Trophoblast cell (in vitro differentiated cells and primary cell): ENCODE data around the gene CGNL1.

Experiments
- DNase-seq, 2 donors: peaks; one replicate each; pipeline ENCODE4 v3.0.0-alpha.2; 2016
- H2AFZ ChIP-seq: 2 replicates; pipeline ENCODE4 v1.6.1; 2013; ENCODE audit warnings: low read length, moderate library complexity, mild to moderate bottlenecking; ENCODE audit not compliant: insufficient read depth, poor library complexity
- H2AK5ac ChIP-seq: 2 replicates; pipeline ENCODE4 v1.6.1; 2013; ENCODE audit warnings: mild to moderate bottlenecking, low read length
- H2BK120ac ChIP-seq: 2 replicates; pipeline ENCODE4 v1.6.1; 2013; ENCODE audit warnings: low read length, mild to moderate bottlenecking, moderate library complexity; ENCODE audit not compliant: insufficient read depth, poor library complexity
- H2BK12ac ChIP-seq: 2 replicates; pipeline ENCODE4 v1.6.1; 2013; ENCODE audit warnings: mild to moderate bottlenecking, low read length, moderate library complexity
- H2BK5ac ChIP-seq: 2 replicates; pipeline ENCODE4 v1.6.1; 2013; ENCODE audit warnings: low read length, low read depth, moderate library complexity, mild to moderate bottlenecking; ENCODE audit not compliant: poor library complexity
- H3K14ac ChIP-seq: 2 replicates; pipeline ENCODE4 v1.6.1; 2013; ENCODE audit warnings: mild to moderate bottlenecking, low read length
- H3K18ac ChIP-seq: 2 replicates; pipeline ENCODE4 v1.6.1; 2013; ENCODE audit warnings: mild to moderate bottlenecking, low read length
- H3K23ac ChIP-seq: 2 replicates; pipeline ENCODE4 v1.6.1; 2013; ENCODE audit warnings: low read length
- H3K27ac ChIP-seq: 2 replicates; pipeline ENCODE4 v1.5.1; 2013; ENCODE audit warnings: low read depth, mild to moderate bottlenecking, inconsistent platforms, low read length, moderate library complexity
- H3K27me3 ChIP-seq: 2 replicates; pipeline ENCODE4 v1.6.1; 2013; ENCODE audit warnings: inconsistent platforms, mild to moderate bottlenecking, low read length, moderate library complexity; ENCODE audit not compliant: insufficient read depth
- H3K36me3 ChIP-seq, 2 experiments: 1 replicate in 1 of 2; 2 replicates in 1 of 2; pipeline ENCODE4 v1.6.1; 2013; ENCODE audit warnings: low read length in 2 of 2, mild to moderate bottlenecking in 2 of 2, moderate library complexity in 1 of 2; ENCODE audit not compliant: insufficient read depth in 2 of 2, control insufficient read depth in 1 of 2
- H3K4ac ChIP-seq: 2 replicates; pipeline ENCODE4 v1.6.1; 2013; ENCODE audit warnings: low read depth, mild to moderate bottlenecking, low read length, moderate library complexity
- H3K4me1 ChIP-seq, 2 experiments: 1 replicate in 1 of 2; 2 replicates in 1 of 2; pipeline ENCODE4 v1.6.1; 2013; ENCODE audit warnings: low read length in 2 of 2, mild to moderate bottlenecking in 2 of 2, moderate library complexity in 1 of 2; ENCODE audit not compliant: insufficient read depth in 2 of 2, control insufficient read depth in 1 of 2
- H3K4me2 ChIP-seq: 2 replicates; pipeline ENCODE4 v1.6.1; 2013; ENCODE audit warnings: inconsistent platforms, mild to moderate bottlenecking, low read length, moderate library complexity
- H3K4me3 ChIP-seq: 2 replicates; pipeline ENCODE4 v1.5.1; 2013; ENCODE audit warnings: mild to moderate bottlenecking, low read depth, low read length, inconsistent platforms
- H3K79me1 ChIP-seq: one replicate; pipeline ENCODE4 v1.6.1; 2013; ENCODE audit warnings: low read length
- H3K79me2 ChIP-seq: 2 replicates; pipeline ENCODE4 v1.6.1; 2013; ENCODE audit warnings: low read length, mild to moderate bottlenecking; ENCODE audit not compliant: control insufficient read depth, insufficient read depth, poor library complexity
- H3K9ac ChIP-seq: 2 replicates; pipeline ENCODE4 v1.6.1; 2013; ENCODE audit warnings: mild to moderate bottlenecking, low read length
- H3K9me3 ChIP-seq: 2 replicates; pipeline ENCODE4 v1.6.1; 2013; ENCODE audit warnings: low read depth, mild to moderate bottlenecking, control low read depth, inconsistent platforms, low read length; ENCODE audit not compliant: insufficient read depth
- H4K12ac ChIP-seq: 2 replicates; pipeline ENCODE4 v1.6.1; 2013; ENCODE audit warnings: low read depth, mild to moderate bottlenecking, low read length, moderate library complexity
- H4K8ac ChIP-seq: 2 replicates; pipeline ENCODE4 v1.6.1; 2013; ENCODE audit warnings: low read depth, mild to moderate bottlenecking, low read length, moderate library complexity
- H4K91ac ChIP-seq: one replicate; pipeline ENCODE4 v1.6.1; 2013; ENCODE audit warnings: low read depth, mild to moderate bottlenecking, low read length, moderate library complexity
- WGBS: extraction: QIAGEN DNeasy Blood & Tissue Kit; methylation state at CpG from one replicate; pipeline ENCODE4 v1.1.7; 2013; ENCODE audit warnings: missing lambda C conversion rate; ENCODE audit not compliant: insufficient read length, insufficient coverage; ENCODE audit errors: extremely low coverage; 5-methylcytosine and 5-hydroxymethylcytosine counted together

CGNL1 gene

DNA sequence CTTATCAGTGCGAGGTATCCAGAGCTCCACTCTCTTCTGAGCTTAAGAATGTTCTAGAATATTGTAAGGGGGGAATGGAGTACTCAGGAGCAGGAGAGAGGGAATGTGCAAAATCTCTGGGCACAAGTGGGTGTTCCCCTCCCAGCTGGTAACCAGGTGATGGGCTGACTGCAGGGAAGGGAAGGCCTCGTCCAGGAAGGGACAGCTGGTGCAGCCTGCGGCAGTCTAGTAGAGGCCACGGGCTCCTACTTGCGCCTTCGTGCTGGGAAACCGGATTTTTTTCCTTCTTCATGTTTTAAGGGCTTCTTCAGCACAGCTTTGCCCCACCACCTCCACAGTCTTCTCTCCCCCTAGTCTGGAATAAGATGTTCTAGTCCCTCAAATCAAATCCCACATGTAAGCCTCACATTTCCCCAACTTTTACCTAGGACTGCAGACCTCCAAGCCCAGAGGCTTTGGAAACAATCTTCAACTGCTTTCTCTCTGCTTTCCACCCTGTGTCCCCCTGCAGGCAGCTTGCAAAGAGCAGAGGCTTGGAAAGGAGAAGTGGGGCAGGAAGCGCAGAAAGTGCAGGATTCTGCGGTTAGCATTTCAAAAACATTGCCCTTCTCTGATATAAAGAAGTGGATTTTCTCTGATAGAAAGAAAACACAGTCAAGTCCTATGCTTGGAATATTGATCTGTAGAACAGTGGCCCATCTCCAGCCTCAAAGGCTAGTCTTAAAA lies 11.9 kb upstream of the CGNL1 start:
- H3K27ac ChIP-seq = no peak overlapping the region

DNA sequence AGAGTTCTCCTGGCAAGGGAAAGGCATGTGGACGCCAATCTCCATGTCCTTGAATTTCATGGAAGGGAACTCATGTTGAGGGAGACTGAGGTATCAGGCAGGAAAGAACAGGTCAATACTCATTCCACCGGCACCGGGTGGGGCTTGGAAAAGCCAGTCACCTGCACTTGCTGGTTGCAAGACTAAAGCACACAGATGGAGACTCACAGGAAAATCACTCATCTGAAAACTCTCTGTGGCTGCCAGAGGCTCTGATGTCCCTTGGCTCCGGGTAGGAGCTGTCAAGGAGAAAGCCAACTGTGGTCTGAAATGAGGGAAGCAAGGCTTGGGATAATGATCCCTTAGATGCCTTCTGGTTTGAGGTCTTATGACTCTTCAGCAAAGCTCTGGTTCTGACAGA lies 8.7 kb upstream of the CGNL1 start:
- no peak overlapping the region for H2BK5ac ChIP-seq
- H3K4ac ChIP-seq = no peak overlapping the region
- no peaks in the 10 kb centered on the region for H3K9me3 ChIP-seq
- H3K27me3 ChIP-seq = no peaks in the 10 kb centered on the region
- no peak overlapping the region for H3K23ac ChIP-seq
- no peak overlapping the region for H3K18ac ChIP-seq
- no peak overlapping the region for H4K8ac ChIP-seq
- peaks cover 2% of the 10 kb centered on the region for H3K79me1 ChIP-seq
- H2AK5ac ChIP-seq = no peak overlapping the region
- no peak overlapping the region for H4K12ac ChIP-seq
- no peak overlapping the region for H2AFZ ChIP-seq
- H3K4me2 ChIP-seq = no peak overlapping the region
- WGBS = no CpG with 5 or more reads among the region's 4 CpGs
- H3K36me3 ChIP-seq = no peaks in the 10 kb centered on the region
- H3K4me3 ChIP-seq = no peak overlapping the region
- peak in 1 of 2 donors; percentile 8 for DNase-seq
- H3K9ac ChIP-seq = no peak overlapping the region
- H2BK120ac ChIP-seq = no peak overlapping the region
- H2BK12ac ChIP-seq = no peak overlapping the region
- no peak overlapping the region for H4K91ac ChIP-seq
- H3K27ac ChIP-seq = no peak overlapping the region
- H3K79me2 ChIP-seq = no peaks in the 10 kb centered on the region
- H3K14ac ChIP-seq = no peak overlapping the region
- H3K4me1 ChIP-seq = peaks cover 0 to 1% of the 10 kb centered on the region in 2 experiments

More for the DNA sequence above, 11.9 kb upstream of the CGNL1 start:
- no peak for DNase-seq
- H3K4me2 ChIP-seq = no peak overlapping the region
- no peak overlapping the region for H3K4me3 ChIP-seq
- peaks cover 2% of the 10 kb centered on the region for H3K79me1 ChIP-seq
- H3K14ac ChIP-seq = no peak overlapping the region
- H3K79me2 ChIP-seq = no peaks in the 10 kb centered on the region
- H2BK5ac ChIP-seq = no peak overlapping the region
- no CpG with 5 or more reads among the region's 9 CpGs for WGBS
- no peaks in the 10 kb centered on the region for H3K9me3 ChIP-seq
- H4K8ac ChIP-seq = peak overlapping the region; percentile 61
- no peaks in the 10 kb centered on the region for H3K27me3 ChIP-seq
- no peak overlapping the region for H4K12ac ChIP-seq
- no peak overlapping the region for H2AFZ ChIP-seq
- H2BK120ac ChIP-seq = peak overlapping the region; percentile 75
- H3K4me1 ChIP-seq = peaks cover 0 to 1% of the 10 kb centered on the region in 2 experiments
- H2AK5ac ChIP-seq = no peak overlapping the region
- H2BK12ac ChIP-seq = no peak overlapping the region
- no peak overlapping the region for H3K4ac ChIP-seq
- no peak overlapping the region for H3K9ac ChIP-seq
- no peak overlapping the region for H3K23ac ChIP-seq
- no peak overlapping the region for H4K91ac ChIP-seq
- no peak overlapping the region for H3K18ac ChIP-seq
- H3K36me3 ChIP-seq = no peaks in the 10 kb centered on the region

DNA sequence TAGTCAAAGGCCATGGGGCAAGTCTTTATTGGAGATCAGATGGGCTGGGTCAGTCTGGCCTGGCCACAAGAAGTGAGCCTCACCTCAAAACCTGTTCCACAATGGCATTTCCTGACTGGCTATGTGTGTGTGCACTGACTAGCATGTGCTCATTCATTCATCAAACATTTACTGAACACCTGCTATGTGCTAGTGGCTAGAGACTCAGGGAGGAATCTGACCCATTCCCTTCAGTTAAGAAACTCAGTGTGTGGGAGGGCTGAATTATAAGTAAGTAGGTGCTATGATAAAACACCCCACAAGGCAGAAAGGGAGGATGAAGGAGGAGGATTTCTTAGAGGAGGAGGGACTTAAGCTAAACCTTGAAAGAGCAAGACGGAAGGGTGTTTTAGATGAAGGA lies 5.4 kb upstream of the CGNL1 start:
- no peak overlapping the region for H2BK12ac ChIP-seq
- H3K27ac ChIP-seq = no peak overlapping the region
- no peak overlapping the region for H2AFZ ChIP-seq
- no peaks in the 10 kb centered on the region for H3K36me3 ChIP-seq
- no peak overlapping the region for H4K91ac ChIP-seq
- no CpG with 5 or more reads among the region's 1 CpG for WGBS
- no peak overlapping the region for H3K18ac ChIP-seq
- no peak overlapping the region for H4K8ac ChIP-seq
- no peaks in the 10 kb centered on the region for H3K9me3 ChIP-seq
- H2BK120ac ChIP-seq = no peak overlapping the region
- peaks cover under 1% of the 10 kb centered on the region for H3K79me1 ChIP-seq
- H3K23ac ChIP-seq = no peak overlapping the region
- no peaks in the 10 kb centered on the region for H3K4me1 ChIP-seq
- no peak overlapping the region for H2AK5ac ChIP-seq
- no peak overlapping the region for H2BK5ac ChIP-seq
- no peak overlapping the region for H3K14ac ChIP-seq
- no peak overlapping the region for H3K4ac ChIP-seq
- no peak for DNase-seq
- no peaks in the 10 kb centered on the region for H3K27me3 ChIP-seq
- H3K4me3 ChIP-seq = no peak overlapping the region
- H3K4me2 ChIP-seq = no peak overlapping the region
- H3K9ac ChIP-seq = no peak overlapping the region
- no peak overlapping the region for H4K12ac ChIP-seq
- H3K79me2 ChIP-seq = no peaks in the 10 kb centered on the region

DNA sequence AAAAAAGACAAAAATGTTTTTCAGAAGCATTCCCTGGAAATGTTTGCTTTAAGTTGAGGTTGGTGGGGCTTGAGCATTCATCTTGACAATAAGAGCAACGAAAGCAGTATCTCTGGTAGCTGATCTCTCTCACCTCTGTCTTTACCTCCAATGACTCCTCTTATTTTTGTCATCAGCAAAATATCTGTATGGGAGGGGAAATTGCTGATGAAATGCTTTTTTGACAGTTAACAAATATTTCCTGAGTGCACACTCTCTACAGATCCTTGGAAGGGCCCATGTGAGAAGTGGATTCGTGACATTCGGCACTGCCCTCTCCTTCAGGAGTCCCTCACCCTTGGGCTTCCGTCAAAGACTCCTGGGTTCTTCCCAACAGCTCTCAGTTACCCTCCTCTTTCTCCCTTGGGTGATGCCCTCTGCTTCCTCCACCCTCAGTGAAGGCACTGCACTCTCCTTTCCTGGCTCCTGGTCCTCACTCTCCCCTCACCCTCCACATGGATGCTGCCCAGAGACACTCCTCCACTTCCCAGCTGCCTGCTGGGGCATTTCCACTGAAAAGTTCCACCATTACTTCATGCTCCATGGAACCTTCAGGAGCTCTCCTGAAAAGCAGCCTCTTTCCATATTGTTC lies 2.9 kb upstream of the CGNL1 start:
- H3K18ac ChIP-seq = no peak overlapping the region
- no peak overlapping the region for H3K9ac ChIP-seq
- no CpG with 5 or more reads among the region's 4 CpGs for WGBS
- H3K4me2 ChIP-seq = no peak overlapping the region
- H3K36me3 ChIP-seq = no peaks in the 10 kb centered on the region
- no peaks in the 10 kb centered on the region for H3K27me3 ChIP-seq
- DNase-seq = no peak
- H4K91ac ChIP-seq = no peak overlapping the region
- H4K8ac ChIP-seq = no peak overlapping the region
- H3K9me3 ChIP-seq = no peaks in the 10 kb centered on the region
- H3K4ac ChIP-seq = no peak overlapping the region
- H2BK120ac ChIP-seq = no peak overlapping the region
- peak overlapping the region; percentile 59 for H2AK5ac ChIP-seq
- H3K14ac ChIP-seq = no peak overlapping the region
- H2BK5ac ChIP-seq = no peak overlapping the region
- H3K79me1 ChIP-seq = peaks cover 5% of the 10 kb centered on the region
- H3K79me2 ChIP-seq = no peaks in the 10 kb centered on the region
- H3K4me3 ChIP-seq = no peak overlapping the region
- no peak overlapping the region for H2BK12ac ChIP-seq
- H3K23ac ChIP-seq = no peak overlapping the region
- no peak overlapping the region for H3K27ac ChIP-seq
- H2AFZ ChIP-seq = no peak overlapping the region
- no peak overlapping the region for H4K12ac ChIP-seq
- H3K4me1 ChIP-seq = no peaks in the 10 kb centered on the region
